Neuronal stem cell (in vitro differentiated cells): ENCODE results near the gene MAN2A1.

Source experiments
- DNase-seq: peaks from one replicate; pipeline ENCODE4 v3.0.0-alpha.2; 2013; ENCODE audit warnings: low spot score
- H2AFZ ChIP-seq: one replicate; pipeline ENCODE4 v1.6.1; 2013; ENCODE audit warnings: mild to moderate bottlenecking, low read length, inconsistent platforms
- H2AK5ac ChIP-seq: 2 replicates; pipeline ENCODE4 v1.6.1; 2013; ENCODE audit warnings: low read depth, mild to moderate bottlenecking, inconsistent platforms, low read length, moderate library complexity, mixed read lengths
- H2BK120ac ChIP-seq: 2 replicates; pipeline ENCODE4 v1.6.1; 2013; ENCODE audit warnings: low read depth, mild to moderate bottlenecking, inconsistent platforms, low read length, moderate library complexity, mixed read lengths
- H2BK12ac ChIP-seq: one replicate; pipeline ENCODE4 v1.6.1; 2013; ENCODE audit warnings: low read length, inconsistent platforms
- H2BK15ac ChIP-seq: 2 replicates; pipeline ENCODE4 v1.6.1; 2013; ENCODE audit warnings: mild to moderate bottlenecking, low read length, inconsistent platforms, mixed read lengths
- H2BK5ac ChIP-seq: one replicate; pipeline ENCODE4 v1.6.1; 2013; ENCODE audit warnings: inconsistent platforms, mild to moderate bottlenecking, low read length, moderate library complexity
- H3K14ac ChIP-seq: one replicate; pipeline ENCODE4 v1.6.1; 2013; ENCODE audit warnings: low read length, inconsistent platforms
- H3K18ac ChIP-seq: 2 replicates; pipeline ENCODE4 v1.6.1; 2013; ENCODE audit warnings: low read length, inconsistent platforms
- H3K23ac ChIP-seq: 2 replicates; pipeline ENCODE4 v1.6.1; 2013; ENCODE audit warnings: low read depth, mild to moderate bottlenecking, mixed read lengths, low read length, inconsistent platforms; ENCODE audit not compliant: poor library complexity
- H3K27ac ChIP-seq: replicated peaks from 3 replicates; pipeline ENCODE4 v1.5.1; 2013; ENCODE audit warnings: low read length, inconsistent platforms
- H3K27me3 ChIP-seq, 3 experiments: 2 replicates each; pipeline ENCODE4 v1.6.1; 2013; ENCODE audit warnings: low read length in 3 of 3, mild to moderate bottlenecking in 2 of 3, inconsistent platforms in 1 of 3, low read depth in 1 of 3, mixed read lengths in 1 of 3, moderate library complexity in 1 of 3; ENCODE audit not compliant: control insufficient read depth in 3 of 3, insufficient read depth in 3 of 3
- H3K36me3 ChIP-seq, 2 donors: replicated peaks in 1 of 2; 2 replicates each; pipeline ENCODE4 v1.6.1; 2013; ENCODE audit warnings: low read length in 2 of 2; ENCODE audit not compliant: control insufficient read depth in 2 of 2, insufficient read depth in 2 of 2
- H3K4ac ChIP-seq: 2 replicates; pipeline ENCODE4 v1.6.1; 2013; ENCODE audit warnings: inconsistent platforms, mild to moderate bottlenecking, low read length, moderate library complexity
- H3K4me1 ChIP-seq, 2 donors: 1 replicate in 1 of 2; 2 replicates in 1 of 2; pipeline ENCODE4 v1.6.1; 2013; ENCODE audit warnings: low read length in 2 of 2, low read depth in 1 of 2; ENCODE audit not compliant: control insufficient read depth in 2 of 2, insufficient read depth in 1 of 2
- H3K4me2 ChIP-seq: one replicate; pipeline ENCODE4 v1.6.1; 2013; ENCODE audit warnings: mild to moderate bottlenecking, low read length, inconsistent platforms; ENCODE audit not compliant: insufficient read depth, poor library complexity, severe bottlenecking
- H3K4me3 ChIP-seq, 2 donors: 2 replicates each; pipeline ENCODE4 v1.5.1; 2013; ENCODE audit warnings: low read length in 2 of 2, mild to moderate bottlenecking in 2 of 2, inconsistent platforms in 1 of 2, moderate library complexity in 1 of 2
- H3K79me1 ChIP-seq: one replicate; pipeline ENCODE4 v1.6.1; 2013; ENCODE audit warnings: low read depth, mild to moderate bottlenecking, inconsistent platforms, low read length, moderate library complexity
- H3K9ac ChIP-seq: one replicate; pipeline ENCODE4 v1.6.1; 2013; ENCODE audit warnings: mild to moderate bottlenecking, low read depth, low read length, inconsistent platforms; ENCODE audit not compliant: poor library complexity
- H3K9me3 ChIP-seq, 2 donors: replicated peaks in 1 of 2; 2 replicates each; pipeline versions ENCODE3 to v1.6.1; 2013; ENCODE audit warnings: low read length in 2 of 2, mild to moderate bottlenecking in 2 of 2, inconsistent platforms in 1 of 2, low read depth in 1 of 2, mixed read lengths in 1 of 2, moderate library complexity in 1 of 2; ENCODE audit not compliant: control insufficient read depth in 2 of 2, insufficient read depth in 1 of 2
- H4K8ac ChIP-seq: one replicate; pipeline ENCODE4 v1.6.1; 2013; ENCODE audit warnings: low read depth, mild to moderate bottlenecking, inconsistent platforms, low read length, moderate library complexity
- H4K91ac ChIP-seq: one replicate; pipeline ENCODE4 v1.6.1; 2013; ENCODE audit warnings: low read length, low read depth, mild to moderate bottlenecking, inconsistent platforms; ENCODE audit not compliant: poor library complexity
- WGBS, 2 donors: extraction: QIAGEN DNeasy Blood & Tissue Kit; methylation state at CpG; one replicate each; pipeline ENCODE4 v1.1.7; 2013; ENCODE audit warnings: missing lambda C conversion rate in 2 of 2, mixed read lengths in 1 of 2; ENCODE audit not compliant: insufficient read length in 2 of 2, insufficient replicate concordance in 1 of 2; ENCODE audit errors: extremely low coverage in 2 of 2; 5-methylcytosine and 5-hydroxymethylcytosine counted together

Gene MAN2A1

DNA sequence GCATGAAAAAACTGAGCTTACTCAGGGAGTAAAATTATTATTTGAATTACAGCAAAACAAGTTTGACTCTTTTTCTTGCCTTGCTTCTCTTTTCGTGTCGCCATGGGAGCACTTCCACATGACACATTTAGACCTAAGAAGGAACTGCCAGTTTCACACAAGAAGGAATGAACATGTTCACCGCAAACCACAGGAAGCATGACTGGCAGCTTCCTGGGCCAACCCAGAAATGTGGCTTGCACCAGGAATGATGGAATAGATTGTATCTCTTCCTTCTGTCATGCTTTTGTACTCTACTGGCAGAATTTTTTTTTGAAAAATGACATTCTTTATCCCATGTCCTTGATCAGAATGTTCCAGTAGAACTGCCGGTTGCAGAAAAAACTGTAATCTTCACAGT, 32.9 kb upstream of the MAN2A1 start:
- Histone ChIP-seq H3K9ac (no peak overlapping the region), H3K4me3 (no peak overlapping the region), H3K14ac (no peak overlapping the region), H3K4ac (no peak overlapping the region), H2BK120ac (no peak overlapping the region), H3K27me3 (no peaks in the 10 kb centered on the region), H3K4me1 (peaks cover 0 to 2% of the 10 kb centered on the region in 2 donors), H4K91ac (no peak overlapping the region), H3K36me3 (no peaks in the 10 kb centered on the region), H2BK12ac (no peak overlapping the region), H4K8ac (no peak overlapping the region), H2BK15ac (no peak overlapping the region), H3K23ac (no peak overlapping the region), H2BK5ac (no peak overlapping the region), H2AFZ (peak overlapping the region; percentile 35), H3K79me1 (no peaks in the 10 kb centered on the region), H3K4me2 (no peak overlapping the region), H3K27ac (no peak overlapping the region), H2AK5ac (no peak overlapping the region), H3K9me3 (no peaks in the 10 kb centered on the region), H3K18ac (no peak overlapping the region)
- no CpG with 5 or more reads among the region's 4 CpGs for WGBS, 2 donors
- DNase-seq: no peak

- Histone ChIP-seq H3K27ac (no peak overlapping the region), H2BK5ac (no peak overlapping the region), H2BK15ac (no peak overlapping the region), H3K79me1 (no peaks in the 10 kb centered on the region), H3K4me2 (no peak overlapping the region), H4K91ac (no peak overlapping the region), H3K9ac (no peak overlapping the region), H2AK5ac (no peak overlapping the region), H3K27me3 (no peaks in the 10 kb centered on the region), H3K9me3 (no peaks in the 10 kb centered on the region), H2BK12ac (no peak overlapping the region), H3K23ac (no peak overlapping the region), H3K14ac (no peak overlapping the region), H2AFZ (no peak overlapping the region), H3K4ac (no peak overlapping the region), H2BK120ac (no peak overlapping the region), H3K18ac (no peak overlapping the region), H3K4me3 (no peak overlapping the region), H3K36me3 (no peaks in the 10 kb centered on the region), H4K8ac (no peak overlapping the region), H3K4me1 (peaks cover 0 to 2% of the 10 kb centered on the region in 2 donors)
- no peak for DNase-seq
- no CpG with 5 or more reads among the region's 1 CpG for WGBS, 2 donors
These were observed 29.8 kb upstream of the MAN2A1 start for GRCh38 chr5:109659901-109660300.

DNA sequence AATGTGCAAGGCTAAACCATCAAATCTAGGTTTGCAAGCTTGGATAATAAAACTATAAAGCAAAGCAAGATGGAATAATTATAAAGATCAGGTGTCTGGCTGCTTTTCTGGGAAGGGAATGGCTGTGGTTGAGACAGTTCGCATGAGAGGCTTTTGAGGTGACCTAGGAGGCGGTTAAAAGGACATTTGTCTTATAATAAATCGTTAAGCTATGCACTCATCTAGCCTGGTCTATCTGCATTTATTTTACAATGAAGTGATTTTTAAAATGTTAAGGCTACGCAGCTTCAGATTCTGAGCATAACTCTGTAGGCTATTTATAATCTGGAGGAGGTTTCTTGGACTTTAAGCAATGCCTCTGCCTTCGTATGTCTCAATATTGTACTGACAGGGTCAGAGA, 29.4 kb upstream of the MAN2A1 start:
- Histone ChIP-seq H2AK5ac (no peak overlapping the region), H2AFZ (no peak overlapping the region), H2BK15ac (no peak overlapping the region), H3K79me1 (no peaks in the 10 kb centered on the region), H3K18ac (no peak overlapping the region), H2BK12ac (no peak overlapping the region), H3K27me3 (no peaks in the 10 kb centered on the region), H3K4me2 (no peak overlapping the region), H3K14ac (no peak overlapping the region), H3K4me3 (no peak overlapping the region), H4K8ac (no peak overlapping the region), H2BK120ac (no peak overlapping the region), H3K9me3 (no peaks in the 10 kb centered on the region), H2BK5ac (no peak overlapping the region), H3K4me1 (peaks cover 0 to 2% of the 10 kb centered on the region in 2 donors), H3K9ac (no peak overlapping the region), H3K4ac (no peak overlapping the region), H3K36me3 (no peaks in the 10 kb centered on the region), H4K91ac (no peak overlapping the region), H3K27ac (no peak overlapping the region), H3K23ac (no peak overlapping the region)
- no peak for DNase-seq
- WGBS, 2 donors: no CpG with 5 or more reads among the region's 5 CpGs

- no peak overlapping the region for H3K4ac ChIP-seq
- no peak overlapping the region for H3K9ac ChIP-seq
- H3K27ac ChIP-seq: no peak overlapping the region
- no peak for DNase-seq
- H3K14ac ChIP-seq: no peak overlapping the region
- no peak overlapping the region for H3K23ac ChIP-seq
- H2BK15ac ChIP-seq: no peak overlapping the region
- no peak overlapping the region for H4K91ac ChIP-seq
- no peak overlapping the region for H4K8ac ChIP-seq
- no peak overlapping the region for H2AFZ ChIP-seq
- no CpG with 5 or more reads among the region's 5 CpGs for WGBS, 2 donors
- H3K18ac ChIP-seq: no peak overlapping the region
- no peak overlapping the region for H3K4me2 ChIP-seq
- H2BK120ac ChIP-seq: no peak overlapping the region
- H3K79me1 ChIP-seq: no peaks in the 10 kb centered on the region
- no peaks in the 10 kb centered on the region for H3K27me3 ChIP-seq
- no peaks in the 10 kb centered on the region for H3K9me3 ChIP-seq
- no peaks in the 10 kb centered on the region for H3K4me1 ChIP-seq
- H2BK12ac ChIP-seq: no peak overlapping the region
- H3K36me3 ChIP-seq: no peaks in the 10 kb centered on the region
- no peak overlapping the region for H2BK5ac ChIP-seq
- no peak overlapping the region for H3K4me3 ChIP-seq
- H2AK5ac ChIP-seq: no peak overlapping the region
These were observed 21.5 kb upstream of the MAN2A1 start for GRCh38 chr5:109668237-109668636.
